ENCODE data around the gene SHROOM3. TPM values are rescaled to one million over a fixed set of nuclear protein-coding genes. Genes with fewer than 3 reads are reported as not detected.

SHROOM3 gene
- polyA plus RNA-seq, 1 experiment = 9.5 TPM

DNA sequence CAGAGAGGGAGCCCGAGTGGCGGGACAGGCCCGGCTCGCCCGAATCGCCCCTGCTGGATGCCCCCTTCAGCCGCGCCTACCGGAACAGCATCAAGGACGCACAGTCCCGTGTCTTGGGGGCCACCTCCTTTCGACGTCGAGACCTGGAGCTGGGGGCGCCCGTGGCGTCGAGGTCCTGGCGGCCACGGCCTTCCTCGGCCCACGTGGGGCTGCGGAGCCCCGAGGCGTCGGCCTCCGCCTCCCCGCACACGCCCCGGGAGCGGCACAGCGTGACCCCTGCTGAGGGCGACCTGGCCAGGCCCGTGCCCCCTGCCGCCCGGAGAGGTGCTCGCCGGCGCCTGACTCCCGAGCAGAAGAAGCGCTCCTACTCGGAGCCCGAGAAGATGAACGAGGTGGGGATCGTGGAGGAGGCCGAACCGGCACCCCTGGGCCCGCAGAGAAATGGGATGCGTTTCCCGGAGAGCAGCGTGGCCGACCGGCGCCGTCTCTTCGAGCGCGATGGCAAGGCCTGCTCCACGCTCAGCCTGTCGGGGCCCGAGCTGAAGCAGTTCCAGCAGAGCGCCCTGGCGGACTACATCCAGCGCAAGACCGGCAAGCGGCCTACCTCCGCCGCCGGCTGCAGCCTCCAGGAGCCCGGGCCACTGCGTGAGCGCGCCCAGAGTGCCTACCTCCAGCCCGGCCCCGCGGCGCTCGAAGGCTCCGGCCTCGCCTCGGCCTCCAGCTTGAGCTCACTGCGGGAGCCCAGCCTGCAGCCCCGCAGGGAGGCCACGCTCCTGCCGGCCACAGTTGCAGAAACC is 306.0 kb downstream of the SHROOM3 start:
- Histone ChIP-seq H3K27ac (ENCODE audit: low read depth, low read length) (no peak overlapping the region), H3K27me3 (ENCODE audit: control insufficient read depth, insufficient read depth, low read length) (no peaks in the 10 kb centered on the region), H3K4me3 (ENCODE audit: low read depth, low read length) (no peak overlapping the region), H3K9me3 (ENCODE audit: control insufficient read depth, insufficient read depth, low read length) (peaks cover 17% of the 10 kb centered on the region; the same call in 1 of the 2 replicates)
- ChIA-PET CTCF (no interaction called here), POLR2A (interaction anchor here (0.9 kb wide), 1 partner anchor 13 kb away, joined by 4 read pairs; no protein-coding TSS in a partner anchor)
- TF ChIP-seq, protein P1, sequence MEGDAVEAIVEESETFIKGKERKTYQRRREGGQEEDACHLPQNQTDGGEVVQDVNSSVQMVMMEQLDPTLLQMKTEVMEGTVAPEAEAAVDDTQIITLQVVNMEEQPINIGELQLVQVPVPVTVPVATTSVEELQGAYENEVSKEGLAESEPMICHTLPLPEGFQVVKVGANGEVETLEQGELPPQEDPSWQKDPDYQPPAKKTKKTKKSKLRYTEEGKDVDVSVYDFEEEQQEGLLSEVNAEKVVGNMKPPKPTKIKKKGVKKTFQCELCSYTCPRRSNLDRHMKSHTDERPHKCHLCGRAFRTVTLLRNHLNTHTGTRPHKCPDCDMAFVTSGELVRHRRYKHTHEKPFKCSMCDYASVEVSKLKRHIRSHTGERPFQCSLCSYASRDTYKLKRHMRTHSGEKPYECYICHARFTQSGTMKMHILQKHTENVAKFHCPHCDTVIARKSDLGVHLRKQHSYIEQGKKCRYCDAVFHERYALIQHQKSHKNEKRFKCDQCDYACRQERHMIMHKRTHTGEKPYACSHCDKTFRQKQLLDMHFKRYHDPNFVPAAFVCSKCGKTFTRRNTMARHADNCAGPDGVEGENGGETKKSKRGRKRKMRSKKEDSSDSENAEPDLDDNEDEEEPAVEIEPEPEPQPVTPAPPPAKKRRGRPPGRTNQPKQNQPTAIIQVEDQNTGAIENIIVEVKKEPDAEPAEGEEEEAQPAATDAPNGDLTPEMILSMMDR (IDR thresholded peaks at IDR 0.05; ENCODE audit: low read depth, low read length) = no peak
- no peak for DNase-seq (ENCODE audit: low read depth, low spot score)

DNA sequence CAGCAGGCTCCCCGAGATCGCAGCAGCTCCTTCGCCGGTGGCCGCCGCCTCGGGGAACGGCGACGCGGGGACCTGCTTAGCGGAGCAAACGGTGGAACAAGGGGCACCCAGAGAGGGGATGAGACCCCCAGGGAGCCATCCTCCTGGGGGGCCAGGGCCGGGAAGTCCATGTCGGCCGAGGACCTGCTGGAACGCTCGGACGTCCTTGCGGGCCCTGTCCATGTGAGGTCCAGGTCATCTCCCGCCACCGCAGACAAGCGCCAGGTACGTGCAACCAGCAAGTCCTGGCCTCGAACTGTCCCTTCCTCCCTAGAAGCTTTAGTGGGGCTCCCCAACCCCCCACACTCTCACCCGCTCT is 306.6 kb downstream of the SHROOM3 start:
- Histone ChIP-seq H3K27ac (ENCODE audit: low read depth, low read length) (no peak overlapping the region), H3K4me3 (ENCODE audit: low read depth, low read length) (peak overlapping the region; percentile 15; the same call in 1 of the 2 replicates), H3K9me3 (ENCODE audit: control insufficient read depth, insufficient read depth, low read length) (peaks cover 17% of the 10 kb centered on the region; the same call in 1 of the 2 replicates), H3K27me3 (ENCODE audit: control insufficient read depth, insufficient read depth, low read length) (no peaks in the 10 kb centered on the region)
- ChIA-PET POLR2A (interaction anchor here (0.9 kb wide), 1 partner anchor 12 kb away, joined by 3 read pairs; no protein-coding TSS in a partner anchor), CTCF (interaction anchor here (0.6 kb wide), 1 partner anchor 307 kb away, joined by 3 read pairs; no protein-coding TSS in a partner anchor)
- TF ChIP-seq, protein P1 (IDR thresholded peaks at IDR 0.05; ENCODE audit: low read depth, low read length) = no peak
- no peak for DNase-seq (ENCODE audit: low read depth, low spot score)

DNA sequence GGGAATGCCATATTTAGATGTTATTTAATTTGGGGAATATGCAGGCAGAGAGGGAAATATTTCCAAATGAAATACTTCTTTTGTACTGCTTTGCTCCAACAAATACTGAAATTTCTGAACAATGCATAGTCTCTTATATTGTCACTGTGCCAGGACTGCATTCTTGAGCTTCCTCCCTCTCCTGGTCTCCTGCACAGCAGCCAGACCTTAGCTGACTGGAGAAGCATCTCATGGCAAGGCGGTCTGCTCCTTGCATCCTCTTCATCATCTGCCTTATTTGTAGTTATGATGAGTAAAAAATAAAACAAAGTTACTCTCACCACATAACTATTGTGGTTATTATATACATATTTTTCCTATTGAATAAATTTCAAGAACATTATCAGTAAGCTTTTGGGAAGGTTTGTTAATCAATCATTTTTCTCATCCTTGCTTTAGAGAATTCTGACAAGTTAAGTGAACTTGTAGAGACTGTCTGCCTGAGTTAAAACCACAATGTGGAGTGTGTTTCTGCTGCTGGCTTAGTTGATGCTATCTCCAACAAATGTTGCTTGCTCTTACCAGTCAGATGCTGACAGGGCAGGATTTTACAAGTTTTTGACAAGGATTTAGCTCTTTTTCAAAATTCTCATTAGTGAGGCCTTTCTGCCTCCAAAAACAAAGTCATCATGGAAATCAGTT is 309.4 kb downstream of the SHROOM3 start:
- H3K4me3 ChIP-seq (ENCODE audit: low read depth, low read length) = peak overlapping the region; percentile 17; the same call in 1 of the 2 replicates
- POLR2A ChIA-PET = interaction anchor here (0.5 to 2.4 kb wide), 3 partner anchors 9 to 301 kb away, joined by 3 to 14 read pairs (median 3); no protein-coding TSS in a partner anchor
- peaks cover 17% of the 10 kb centered on the region; the same call in 1 of the 2 replicates for H3K9me3 ChIP-seq (ENCODE audit: control insufficient read depth, insufficient read depth, low read length)
- H3K27ac ChIP-seq (ENCODE audit: low read depth, low read length) = peak overlapping the region; percentile 60
- TF ChIP-seq, protein P1 (IDR thresholded peaks at IDR 0.05; ENCODE audit: low read depth, low read length) = 0 out of 2 replicates have a peak, but pooled peaks have one; percentile 11
- no peak for DNase-seq (ENCODE audit: low read depth, low spot score)
- CTCF ChIA-PET = interaction anchor here (0.8 to 2.5 kb wide), 3 partner anchors 13 to 239 kb away, joined by 3 to 9 read pairs (median 5); no protein-coding TSS in a partner anchor
- no peaks in the 10 kb centered on the region for H3K27me3 ChIP-seq (ENCODE audit: control insufficient read depth, insufficient read depth, low read length)

DNA sequence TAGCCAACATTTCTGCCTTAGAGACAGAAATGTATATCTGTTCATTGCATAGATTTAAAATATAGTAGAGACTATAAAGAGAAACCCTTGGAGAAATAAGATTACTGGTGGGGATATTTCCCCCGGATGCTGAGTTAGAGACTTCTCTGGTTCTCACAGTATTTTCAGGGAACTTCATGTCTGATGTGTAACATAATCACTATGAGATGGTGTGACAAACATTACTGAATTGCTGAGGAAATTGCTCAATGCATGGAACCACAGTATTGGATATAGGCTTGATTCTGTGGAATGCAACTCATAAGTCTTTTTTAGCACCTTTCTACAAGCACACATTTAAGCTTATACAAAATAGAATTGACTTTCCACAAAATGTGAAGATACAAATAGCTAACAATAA is 310.2 kb downstream of the SHROOM3 start:
- H3K9me3 ChIP-seq (ENCODE audit: control insufficient read depth, insufficient read depth, low read length) = peaks cover 13% of the 10 kb centered on the region; the same call in 1 of the 2 replicates
- POLR2A ChIA-PET = interaction anchor here (0.5 to 2.4 kb wide), 2 partner anchors 8 to 234 kb away, joined by 3 to 14 read pairs; no protein-coding TSS in a partner anchor
- no peak overlapping the region for H3K4me3 ChIP-seq (ENCODE audit: low read depth, low read length)
- CTCF ChIA-PET = interaction anchor here (0.8 to 2.5 kb wide), 3 partner anchors 13 to 240 kb away, joined by 3 to 9 read pairs (median 5); no protein-coding TSS in a partner anchor
- TF ChIP-seq, protein P1 (IDR thresholded peaks at IDR 0.05; ENCODE audit: low read depth, low read length) = no peak
- peak overlapping the region; percentile 60 for H3K27ac ChIP-seq (ENCODE audit: low read depth, low read length)
- H3K27me3 ChIP-seq (ENCODE audit: control insufficient read depth, insufficient read depth, low read length) = no peaks in the 10 kb centered on the region
- DNase-seq (ENCODE audit: low read depth, low spot score) = no peak
